GM23338 (cell line): ENCODE results near the gene LRMDA. TPM values are rescaled to one million over a fixed set of nuclear protein-coding genes. Genes with fewer than 3 reads are reported as not detected.

ENCODE experiments used
- ATAC-seq: fragments of 200-7000 bp; cut with Tn5 transposase; 3 replicates; pipeline ENCODE4 v1.9.1; 2020
- DNase-seq: peaks from one replicate; pipeline ENCODE4 v3.0.0-alpha.2; 2015; ENCODE audit warnings: low spot score
- H2AFZ ChIP-seq: fragments of 200-600 bp; sonication (generic); 2 replicates; pipeline ENCODE4 v1.8.0; 2016; ENCODE audit warnings: antibody characterized with exemption, mild to moderate bottlenecking, moderate library complexity
- H3F3A ChIP-seq: fragments of 200-600 bp; sonication (generic); replicated peaks from 2 replicates; pipeline ENCODE4 v1.8.0; 2017; ENCODE audit warnings: antibody characterized with exemption, mixed run types, low read depth
- H3K27ac ChIP-seq: fragments of 200-600 bp; sonication (generic); 2 replicates; pipeline ENCODE4 v1.6.1; 2016; ENCODE audit warnings: low read depth
- H3K27me3 ChIP-seq: fragments of 200-600 bp; sonication (generic); 2 replicates; pipeline ENCODE4 v1.8.0; 2016; ENCODE audit warnings: mild to moderate bottlenecking, mixed run types, moderate library complexity; ENCODE audit not compliant: insufficient read depth
- H3K36me3 ChIP-seq: fragments of 200-600 bp; sonication (generic); 2 replicates; pipeline ENCODE4 v1.8.0; 2016; ENCODE audit warnings: mild to moderate bottlenecking; ENCODE audit not compliant: insufficient read depth
- H3K4me1 ChIP-seq: fragments of 200-600 bp; sonication (generic); 2 replicates; pipeline ENCODE4 v1.8.0; 2016; ENCODE audit warnings: mild to moderate bottlenecking, moderate library complexity; ENCODE audit not compliant: insufficient read depth
- H3K4me2 ChIP-seq: fragments of 200-600 bp; sonication (generic); 2 replicates; pipeline ENCODE4 v1.7.1; 2017; ENCODE audit warnings: mixed run types
- H3K4me3 ChIP-seq: fragments of 200-600 bp; sonication (generic); 2 replicates; pipeline ENCODE4 v1.6.1; 2016; ENCODE audit warnings: mixed run types
- H3K79me2 ChIP-seq: fragments of 200-600 bp; sonication (generic); replicated peaks from 2 replicates; pipeline ENCODE4 v1.8.0; 2017; ENCODE audit warnings: mild to moderate bottlenecking; ENCODE audit not compliant: insufficient read depth
- H3K9me2 ChIP-seq: fragments of 200-600 bp; sonication (generic); 2 replicates; pipeline ENCODE4 v1.8.0; 2017; ENCODE audit not compliant: insufficient read depth
- H4K20me1 ChIP-seq: fragments of 200-600 bp; sonication (generic); replicated peaks from 2 replicates; pipeline ENCODE4 v1.8.0; 2017; ENCODE audit warnings: mild to moderate bottlenecking; ENCODE audit not compliant: insufficient read depth
- H3K27ac Mint-ChIP-seq: 2 replicates; pipeline ENCODE4 v1.8.0; 2020; ENCODE audit warnings: inconsistent platforms, mild to moderate bottlenecking, moderate library complexity, mixed read lengths
- H3K27me3 Mint-ChIP-seq: 3 replicates; pipeline ENCODE4 v1.8.0; 2022; ENCODE audit warnings: low read depth, mild to moderate bottlenecking, moderate library complexity, mixed read lengths, inconsistent platforms; ENCODE audit not compliant: insufficient read depth, poor library complexity
- H3K36me3 Mint-ChIP-seq: 3 replicates; pipeline ENCODE4 v1.8.0; 2021; ENCODE audit warnings: low read depth, mild to moderate bottlenecking, inconsistent platforms, moderate library complexity, mixed read lengths
- H3K4me1 Mint-ChIP-seq: 3 replicates; pipeline ENCODE4 v1.8.0; 2020; ENCODE audit warnings: mild to moderate bottlenecking, inconsistent platforms, mixed read lengths
- H3K4me3 Mint-ChIP-seq: 3 replicates; pipeline ENCODE4 v1.8.0; 2021; ENCODE audit warnings: moderate library complexity, mild to moderate bottlenecking, inconsistent platforms, mixed read lengths
- H3K9me3 Mint-ChIP-seq: 3 replicates; pipeline ENCODE4 v1.8.0; 2020; ENCODE audit warnings: moderate library complexity, mild to moderate bottlenecking, inconsistent platforms, mixed read lengths
- EZH2phosphoT487 ChIP-seq: fragments of 200-600 bp; sonication (generic); IDR thresholded peaks from one replicate; pipeline ENCODE4 v1.8.1; 2018; ENCODE audit warnings: antibody characterized with exemption; ENCODE audit not compliant: unreplicated experiment
- JUNB ChIP-seq: IDR thresholded peaks from one replicate; pipeline ENCODE4 v1.6.1; 2016; ENCODE audit warnings: antibody characterized with exemption; ENCODE audit not compliant: unreplicated experiment
- POLR2AphosphoS5 ChIP-seq: IDR thresholded peaks from 2 replicates; pipeline ENCODE4 v1.6.1; 2016; ENCODE audit warnings: antibody characterized with exemption, low read depth
- ZNF331 ChIP-seq: fragments of 250-450 bp; sonication (Bioruptor Pico); IDR thresholded peaks from 2 replicates; pipeline ENCODE4 v1.5.0; 2020; ENCODE audit warnings: low read depth, mild to moderate bottlenecking, moderate library complexity
- ZNF462 ChIP-seq: fragments of 250-450 bp; sonication (Bioruptor Pico); IDR thresholded peaks from 2 replicates; pipeline ENCODE4 v1.5.0; 2020; ENCODE audit warnings: mild to moderate bottlenecking, moderate library complexity
- polyA plus RNA-seq: library from polyadenylated mRNA; unstranded; fragments of >200 nt; fragmentation: Nextera tagmentation; extraction: Ambion mirVana; gene quantifications from 2 replicates; pipeline ENCODE4 v1.2.1, GENCODE V29; 2016
- total RNA-seq: library from RNA; depleted of rRNA; stranded (reverse); fragments of >200 nt; shearing (Covaris generic); gene quantifications from 2 replicates; pipeline ENCODE4 v1.2.3, GENCODE V29; 2014
- TF ChIP-seq, protein P1 (sequence below): IDR thresholded peaks from one replicate; pipeline ENCODE4 v1.6.1; 2018; ENCODE audit warnings: antibody characterized with exemption; ENCODE audit not compliant: unreplicated experiment

Gene LRMDA
- total and polyA plus RNA-seq, 2 experiments from 2014 or later, result 0.90 to 1.8 TPM

GRCh38 chr10:76333796-76334195 lies 902.4 kb downstream of the LRMDA start (continued):
- TF ChIP-seq JUNB (no peak), EZH2phosphoT487 (no peak), POLR2AphosphoS5 (no peak), ZNF331 (no peak), ZNF462 (CRISPR knock-in tag) (no peak)

GRCh38 chr10:76334255-76334654 lies 902.8 kb downstream of the LRMDA start:
- no peaks in the 10 kb centered on the region for H3K36me3 ChIP-seq
- H3K27ac Mint-ChIP-seq, result no peak overlapping the region
- TF ChIP-seq ZNF462 (CRISPR knock-in tag) (no peak), ZNF331 (no peak), JUNB (no peak)
- TF ChIP-seq, protein P1, sequence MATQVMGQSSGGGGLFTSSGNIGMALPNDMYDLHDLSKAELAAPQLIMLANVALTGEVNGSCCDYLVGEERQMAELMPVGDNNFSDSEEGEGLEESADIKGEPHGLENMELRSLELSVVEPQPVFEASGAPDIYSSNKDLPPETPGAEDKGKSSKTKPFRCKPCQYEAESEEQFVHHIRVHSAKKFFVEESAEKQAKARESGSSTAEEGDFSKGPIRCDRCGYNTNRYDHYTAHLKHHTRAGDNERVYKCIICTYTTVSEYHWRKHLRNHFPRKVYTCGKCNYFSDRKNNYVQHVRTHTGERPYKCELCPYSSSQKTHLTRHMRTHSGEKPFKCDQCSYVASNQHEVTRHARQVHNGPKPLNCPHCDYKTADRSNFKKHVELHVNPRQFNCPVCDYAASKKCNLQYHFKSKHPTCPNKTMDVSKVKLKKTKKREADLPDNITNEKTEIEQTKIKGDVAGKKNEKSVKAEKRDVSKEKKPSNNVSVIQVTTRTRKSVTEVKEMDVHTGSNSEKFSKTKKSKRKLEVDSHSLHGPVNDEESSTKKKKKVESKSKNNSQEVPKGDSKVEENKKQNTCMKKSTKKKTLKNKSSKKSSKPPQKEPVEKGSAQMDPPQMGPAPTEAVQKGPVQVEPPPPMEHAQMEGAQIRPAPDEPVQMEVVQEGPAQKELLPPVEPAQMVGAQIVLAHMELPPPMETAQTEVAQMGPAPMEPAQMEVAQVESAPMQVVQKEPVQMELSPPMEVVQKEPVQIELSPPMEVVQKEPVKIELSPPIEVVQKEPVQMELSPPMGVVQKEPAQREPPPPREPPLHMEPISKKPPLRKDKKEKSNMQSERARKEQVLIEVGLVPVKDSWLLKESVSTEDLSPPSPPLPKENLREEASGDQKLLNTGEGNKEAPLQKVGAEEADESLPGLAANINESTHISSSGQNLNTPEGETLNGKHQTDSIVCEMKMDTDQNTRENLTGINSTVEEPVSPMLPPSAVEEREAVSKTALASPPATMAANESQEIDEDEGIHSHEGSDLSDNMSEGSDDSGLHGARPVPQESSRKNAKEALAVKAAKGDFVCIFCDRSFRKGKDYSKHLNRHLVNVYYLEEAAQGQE, result no peak

More at GRCh38 chr10:76334255-76334654, 902.8 kb downstream of the LRMDA start:
- Mint-ChIP-seq H3K9me3 (peaks cover 3% of the 10 kb centered on the region; the same call in 1 of the 3 replicates), H3K4me1 (peaks cover 32% of the 10 kb centered on the region), H3K4me3 (no peak overlapping the region), H3K36me3 (peaks cover 5% of the 10 kb centered on the region), H3K27me3 (peaks cover 1% of the 10 kb centered on the region)
- H3K79me2 ChIP-seq, result no peaks in the 10 kb centered on the region
- ATAC-seq (no peak), DNase-seq (no peak)
- H3K4me2 ChIP-seq, result no peak overlapping the region
- H3F3A ChIP-seq, result no peaks in the 10 kb centered on the region
- H3K27ac ChIP-seq, result no peak overlapping the region
- no peaks in the 10 kb centered on the region for H3K27me3 ChIP-seq
- H3K9me2 ChIP-seq, result peaks cover 4% of the 10 kb centered on the region; the same call in 1 of the 2 replicates
- H3K4me3 ChIP-seq, result no peak overlapping the region
- peaks cover 12% of the 10 kb centered on the region for H3K4me1 ChIP-seq
- no peaks in the 10 kb centered on the region for H4K20me1 ChIP-seq
- H2AFZ ChIP-seq, result no peak overlapping the region
